HL-60/S4 treated with retinoic acid at 250 ng/mL for 4 days and 3 days (cell line): Measurements from ENCODE around the gene NCKAP5L.

Experiments used
- in situ Hi-C: fragments of 300-500 bp; cut with MboI; formaldehyde crosslinking; loops from 2 replicates; pipeline ENCODE4 v1.7.0; 2022; ENCODE audit warnings: low sequenced_read_pairs

NCKAP5L gene

GRCh38 chr12:49867570-49868341 is 39.5 kb upstream of the NCKAP5L start:
- in situ Hi-C loops, result loop anchor here (25.0 kb wide), 1 partner anchor 195 kb away; the partner anchor contains the start of gene ASIC1

GRCh38 chr12:49866859-49867569 is 38.8 kb upstream of the NCKAP5L start:
- in situ Hi-C loops, result loop anchor here (25.0 kb wide), 1 partner anchor 195 kb away; the partner anchor contains the start of gene ASIC1

DNA sequence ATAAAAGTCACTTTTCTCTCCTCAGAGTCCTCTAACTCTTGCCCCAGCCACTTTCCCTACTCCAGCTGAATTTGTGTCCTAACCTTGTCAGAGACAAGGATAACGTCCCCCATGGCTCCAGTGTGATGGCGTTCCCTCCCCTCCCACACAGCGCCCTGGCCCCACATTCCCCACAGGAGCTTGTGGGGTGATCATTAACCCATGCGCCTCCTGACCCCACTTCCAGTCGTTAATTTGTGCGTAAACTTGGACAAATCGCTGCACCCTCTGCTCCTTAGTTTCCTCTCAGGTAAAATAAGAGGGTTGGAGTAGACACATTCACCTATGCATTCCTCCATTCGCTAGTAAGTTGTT is 37.5 kb upstream of the NCKAP5L start:
- in situ Hi-C loops, result loop anchor here (25.0 kb wide), 1 partner anchor 197 kb away; the partner anchor contains the start of gene ASIC1

DNA sequence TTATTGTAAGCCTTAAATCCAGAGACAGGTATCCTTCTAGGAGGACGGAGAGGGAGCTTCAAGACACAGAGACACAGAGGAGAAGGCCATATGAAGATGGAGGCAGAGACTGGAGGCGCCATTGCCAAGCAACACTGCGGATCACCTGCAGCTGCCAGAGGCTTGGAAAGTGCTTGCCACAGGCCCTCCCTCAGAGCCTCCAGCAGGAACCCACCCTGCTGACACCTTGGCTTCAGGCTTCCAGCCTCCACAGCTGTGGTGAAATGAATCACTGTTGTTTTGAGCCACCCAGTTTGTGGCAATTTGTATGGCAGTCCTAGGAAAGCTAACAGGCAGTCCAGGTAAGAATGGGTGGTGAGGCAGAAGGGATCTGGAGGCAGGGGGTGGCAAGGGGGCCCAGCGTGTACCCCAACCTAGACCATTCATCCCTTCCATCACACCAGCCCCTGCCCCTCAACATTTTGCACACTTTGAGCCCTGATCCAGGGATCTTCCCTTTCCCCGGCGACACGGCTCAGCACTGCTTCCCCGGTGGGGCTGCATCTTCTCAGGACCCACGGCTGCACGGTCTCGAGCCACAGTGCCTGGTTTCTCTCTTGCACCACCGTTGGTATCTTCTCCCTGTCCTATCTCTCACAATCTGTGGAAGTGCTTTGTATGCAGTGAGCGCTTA is 37.0 kb upstream of the NCKAP5L start:
- in situ Hi-C loops, result loop anchor here (25.0 kb wide), 1 partner anchor 197 kb away; the partner anchor contains the start of gene ASIC1

DNA sequence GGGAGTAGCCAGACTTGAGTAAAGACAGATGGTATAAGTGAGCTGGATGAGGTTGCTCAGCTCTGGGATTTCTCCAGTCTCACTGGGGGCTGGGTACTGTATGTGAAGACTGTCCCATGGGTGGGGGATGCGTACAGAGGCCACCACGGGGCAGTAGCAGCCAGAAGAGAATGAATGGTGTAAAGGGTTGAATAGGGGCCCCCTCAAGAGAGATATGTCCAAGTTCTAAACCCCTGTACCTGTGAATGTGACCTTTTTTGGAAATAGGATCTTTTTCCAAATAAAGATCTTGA is 36.5 kb upstream of the NCKAP5L start:
- in situ Hi-C loops, result loop anchor here (25.0 kb wide), 1 partner anchor 198 kb away; the partner anchor contains the start of gene ASIC1

- in situ Hi-C loops, result loop anchor here (25.0 kb wide), 1 partner anchor 198 kb away; the partner anchor contains the start of gene ASIC1
Measured at GRCh38 chr12:49863946-49864797, 36.0 kb upstream of the NCKAP5L start.

DNA sequence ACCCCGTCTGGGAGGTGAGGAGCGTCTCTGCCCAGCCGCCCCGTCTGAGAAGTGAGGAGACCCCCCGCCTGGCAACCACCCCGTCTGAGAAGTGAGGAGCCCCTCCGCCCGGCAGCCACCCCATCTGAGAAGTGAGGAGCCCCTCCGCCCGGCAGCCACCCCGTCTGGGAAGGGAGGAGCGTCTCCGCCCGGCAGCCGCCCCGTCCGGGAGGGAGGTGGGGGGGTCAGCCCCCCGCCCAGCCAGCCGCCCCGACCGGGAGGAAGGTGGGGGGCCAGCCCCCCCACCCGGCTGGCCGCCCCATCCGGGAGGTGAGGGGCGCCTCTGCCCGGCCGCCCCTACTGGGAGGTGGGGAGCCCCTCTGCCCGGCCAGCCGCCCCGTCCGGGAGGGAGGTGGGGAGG is 32.7 kb upstream of the NCKAP5L start:
- in situ Hi-C loops, result loop anchor here (25.0 kb wide), 1 partner anchor 201 kb away; the partner anchor contains the start of gene ASIC1

DNA sequence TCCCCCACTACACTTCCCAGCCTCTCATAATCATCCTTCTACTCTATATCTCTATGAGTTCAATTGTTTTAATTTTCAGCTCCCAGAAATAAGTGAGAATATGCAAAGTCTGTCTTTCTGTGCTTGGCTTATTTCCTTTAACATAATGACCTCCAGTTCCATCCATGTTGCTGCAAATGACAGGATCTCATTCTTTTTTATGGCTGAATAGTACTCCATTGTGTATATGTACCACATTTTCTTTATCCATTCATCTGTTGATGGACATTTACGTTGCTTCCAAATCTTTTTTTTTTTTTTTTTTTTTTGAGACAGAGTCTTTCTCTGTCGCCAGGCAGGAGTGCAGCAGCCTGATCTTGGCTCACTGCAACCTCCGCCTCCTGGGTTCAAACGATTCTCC is 27.7 kb upstream of the NCKAP5L start:
- in situ Hi-C loops, result loop anchor here (25.0 kb wide), 1 partner anchor 206 kb away; the partner anchor contains the start of gene ASIC1

- in situ Hi-C loops, result loop anchor here (25.0 kb wide), 1 partner anchor 207 kb away; the partner anchor contains the start of gene ASIC1
Measured at GRCh38 chr12:49854976-49855375, 26.8 kb upstream of the NCKAP5L start.

DNA sequence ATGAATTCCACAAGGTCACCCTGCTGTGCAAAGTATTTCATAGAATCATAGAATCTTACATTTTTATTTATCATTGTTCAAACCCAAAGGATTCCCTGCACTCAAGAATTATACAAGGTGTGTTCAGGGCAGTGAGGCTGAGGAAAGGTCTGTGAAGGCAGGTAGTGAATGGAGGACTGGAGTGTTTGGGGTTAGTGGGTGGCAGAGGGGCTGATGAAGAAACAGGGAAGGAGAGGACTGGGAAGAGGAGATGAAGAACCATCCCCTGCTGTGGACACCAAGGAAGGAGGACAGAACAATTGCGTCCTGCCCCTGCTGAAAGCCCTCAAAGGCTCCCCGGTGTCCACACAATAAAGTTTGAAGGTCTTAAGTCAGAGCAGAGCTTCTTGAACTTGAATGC is 25.5 kb upstream of the NCKAP5L start:
- in situ Hi-C loops, result loop anchor here (25.0 kb wide), 1 partner anchor 209 kb away; the partner anchor contains the start of gene ASIC1

GRCh38 chr12:49847161-49847560 is 18.9 kb upstream of the NCKAP5L start:
- in situ Hi-C loops, result no loop called here

DNA sequence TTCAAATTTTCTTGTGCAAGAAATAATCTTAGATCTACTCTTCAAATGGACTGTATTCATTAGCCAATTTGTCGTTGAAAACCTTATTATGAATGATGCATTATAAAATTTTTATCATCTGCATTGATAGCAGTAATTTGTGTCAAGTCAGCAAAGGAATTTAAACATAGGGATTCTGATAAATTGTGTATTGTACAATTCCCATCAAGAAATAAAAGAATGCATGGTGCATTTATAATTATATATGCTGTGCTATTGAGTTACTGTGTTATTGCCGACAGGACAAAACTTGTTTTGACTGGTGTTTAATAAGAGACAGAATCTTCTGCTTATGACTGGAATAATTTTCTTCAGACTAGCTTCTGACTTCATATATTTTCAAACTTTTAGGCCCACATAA is 17.8 kb upstream of the NCKAP5L start:
- in situ Hi-C loops, result no loop called here

GRCh38 chr12:49843876-49844437 is 15.7 kb upstream of the NCKAP5L start:
- in situ Hi-C loops, result no loop called here

GRCh38 chr12:49843411-49843810 is 15.2 kb upstream of the NCKAP5L start:
- in situ Hi-C loops, result no loop called here

GRCh38 chr12:49842519-49843352 is 14.5 kb upstream of the NCKAP5L start, which contains the start of gene BCDIN3D:
BCDIN3D (minus strand) TSS chr12:49843106; CDS start chr12:49843087, 19 bp downstream.
- in situ Hi-C loops, result no loop called here

GRCh38 chr12:49838973-49839633 is 10.9 kb upstream of the NCKAP5L start:
- in situ Hi-C loops, result loop anchor here (5.0 to 10.0 kb wide), 2 partner anchors 62 to 194 kb away; no protein-coding TSS in a partner anchor

DNA sequence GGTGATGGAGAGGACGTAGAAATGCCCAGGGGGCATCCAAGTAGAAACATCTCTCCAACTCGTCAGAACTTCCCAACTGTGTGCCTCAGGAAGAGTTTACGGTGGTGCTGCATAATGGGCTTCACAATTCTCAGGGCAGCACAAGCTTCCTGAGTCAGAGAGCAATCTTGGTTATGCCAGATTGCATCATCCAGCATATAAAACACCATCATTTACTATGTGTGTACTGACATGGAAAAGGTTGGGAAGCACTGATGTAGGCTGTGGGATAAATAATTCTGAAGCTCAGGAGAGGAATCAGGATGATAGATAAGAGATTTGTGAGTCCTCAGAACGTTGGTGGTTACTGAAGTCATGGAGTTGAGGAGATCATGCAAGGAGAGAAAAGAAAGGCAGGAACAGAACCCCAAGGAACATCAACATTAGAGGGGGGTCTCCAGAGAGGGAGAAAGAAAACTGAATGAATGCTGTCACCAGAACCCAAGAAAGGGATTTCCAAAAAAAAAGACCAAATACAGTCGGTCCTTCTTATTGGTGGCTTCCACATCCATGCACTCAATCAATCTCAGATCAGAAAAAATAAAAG is 4.7 kb upstream of the NCKAP5L start:
- in situ Hi-C loops, result loop anchor here (10.0 kb wide), 1 partner anchor 188 kb away; no protein-coding TSS in a partner anchor

- in situ Hi-C loops, result loop anchor here (10.0 kb wide), 1 partner anchor 187 kb away; no protein-coding TSS in a partner anchor
Measured at GRCh38 chr12:49831717-49832116, 3.5 kb upstream of the NCKAP5L start.
